Suprapubic skin (tissue), 3 donors: Measurements from ENCODE around the gene SVEP1.

Source experiments
- EP300 ChIP-seq: sonication (generic); formaldehyde crosslinking; IDR thresholded peaks from one replicate; pipeline ENCODE4 v1.6.1; 2017; ENCODE audit warnings: antibody characterized with exemption
- POLR2A ChIP-seq, 2 donors: fragments of 450-650 bp; IDR thresholded peaks; one replicate each; pipeline ENCODE4 v1.6.1; 2017; ENCODE audit warnings: antibody characterized with exemption in 2 of 2, mild to moderate bottlenecking in 2 of 2, moderate library complexity in 2 of 2
- TF ChIP-seq, protein P1 (sequence below), 2 donors: fragments of 200-600 bp in 1 of 2; fragments of 450-650 bp in 1 of 2; sonication (generic) in 1 of 2; IDR thresholded peaks; one replicate each; pipeline ENCODE4 v1.5.1; 2016 to 2019; ENCODE audit warnings: antibody characterized with exemption in 2 of 2, mild to moderate bottlenecking in 1 of 2, moderate library complexity in 1 of 2

- TF ChIP-seq, protein P1, sequence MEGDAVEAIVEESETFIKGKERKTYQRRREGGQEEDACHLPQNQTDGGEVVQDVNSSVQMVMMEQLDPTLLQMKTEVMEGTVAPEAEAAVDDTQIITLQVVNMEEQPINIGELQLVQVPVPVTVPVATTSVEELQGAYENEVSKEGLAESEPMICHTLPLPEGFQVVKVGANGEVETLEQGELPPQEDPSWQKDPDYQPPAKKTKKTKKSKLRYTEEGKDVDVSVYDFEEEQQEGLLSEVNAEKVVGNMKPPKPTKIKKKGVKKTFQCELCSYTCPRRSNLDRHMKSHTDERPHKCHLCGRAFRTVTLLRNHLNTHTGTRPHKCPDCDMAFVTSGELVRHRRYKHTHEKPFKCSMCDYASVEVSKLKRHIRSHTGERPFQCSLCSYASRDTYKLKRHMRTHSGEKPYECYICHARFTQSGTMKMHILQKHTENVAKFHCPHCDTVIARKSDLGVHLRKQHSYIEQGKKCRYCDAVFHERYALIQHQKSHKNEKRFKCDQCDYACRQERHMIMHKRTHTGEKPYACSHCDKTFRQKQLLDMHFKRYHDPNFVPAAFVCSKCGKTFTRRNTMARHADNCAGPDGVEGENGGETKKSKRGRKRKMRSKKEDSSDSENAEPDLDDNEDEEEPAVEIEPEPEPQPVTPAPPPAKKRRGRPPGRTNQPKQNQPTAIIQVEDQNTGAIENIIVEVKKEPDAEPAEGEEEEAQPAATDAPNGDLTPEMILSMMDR (IDR thresholded peaks at IDR 0.05): no peak
- TF ChIP-seq POLR2A (IDR thresholded peaks at IDR 0.05) (no peak), EP300 (no peak)
Observed at GRCh38 chr9:110559869-110560268, 19.7 kb downstream of the SVEP1 start.
